GM21723 (cell line): Measurements from ENCODE around the gene CNFN.
"Not testable (repeated sequence)": the region's sequence is repeated elsewhere in the genome, so short reads cannot be mapped to it uniquely, and the experiment has no call there.

ENCODE experiments used
- ATAC-seq: cut with Tn5 transposase; IDR thresholded peaks from one replicate; pipeline ENCODE4 v1.9.1; 2021; ENCODE audit warnings: mild to moderate bottlenecking, moderate library complexity; ENCODE audit not compliant: unreplicated experiment

Gene CNFN

GRCh38 chr19:42352301-42353259 is 37.5 kb downstream of the CNFN start:
- no peak for ATAC-seq

GRCh38 chr19:42351079-42351735 is 38.9 kb downstream of the CNFN start:
- ATAC-seq, result no peak

GRCh38 chr19:42350417-42350816 is 39.7 kb downstream of the CNFN start:
- ATAC-seq, result no peak

- ATAC-seq, result no peak
Observed at GRCh38 chr19:42349378-42350107, 40.6 kb downstream of the CNFN start.

- ATAC-seq, result no peak
Observed at GRCh38 chr19:42348211-42348610, 41.9 kb downstream of the CNFN start.

- ATAC-seq, result no peak
Observed at GRCh38 chr19:42345191-42345812, 44.8 kb downstream of the CNFN start.

GRCh38 chr19:42344336-42344893 is 45.7 kb downstream of the CNFN start:
- ATAC-seq, result no peak

- no peak for ATAC-seq
Observed at GRCh38 chr19:42343344-42344110, 46.6 kb downstream of the CNFN start.

- not testable (repeated sequence) for ATAC-seq
Observed at GRCh38 chr19:42339922-42340321, 50.2 kb downstream of the CNFN start.

GRCh38 chr19:42339126-42339860 is 50.8 kb downstream of the CNFN start:
- not testable (repeated sequence) for ATAC-seq
